Neural cell (in vitro differentiated cells): Measurements from ENCODE around the gene PIGC. TPM values are rescaled to one million over a fixed set of nuclear protein-coding genes. Genes with fewer than 3 reads are reported as not detected.

Experiments
- H2AFZ ChIP-seq: fragments of 200-600, 300-800 bp; sonication (generic), shearing (Covaris generic); 2 replicates; pipeline ENCODE4 v1.6.0; 2014; ENCODE audit warnings: low read depth, mild to moderate bottlenecking, antibody characterized with exemption, low read length, moderate library complexity
- H3F3A ChIP-seq: fragments of 200-600 bp; shearing (Covaris generic); 2 replicates; pipeline ENCODE4 v1.6.1; 2016; ENCODE audit warnings: mild to moderate bottlenecking, moderate library complexity, mixed read lengths, antibody characterized with exemption, low read length; ENCODE audit not compliant: insufficient read depth, poor library complexity, severe bottlenecking
- H3K27ac ChIP-seq: fragments of 200-600, 300-800 bp; sonication (generic), shearing (Covaris generic); 2 replicates; pipeline ENCODE4 v1.5.1; 2014; ENCODE audit warnings: mild to moderate bottlenecking, low read length, moderate library complexity
- H3K27me3 ChIP-seq: fragments of 300-800, 200-600 bp; sonication (generic), shearing (Covaris generic); 2 replicates; pipeline ENCODE4 v1.6.0; 2014; ENCODE audit warnings: mild to moderate bottlenecking, low read depth, low read length, moderate library complexity; ENCODE audit not compliant: insufficient read depth
- H3K36me3 ChIP-seq: fragments of 300-800, 200-600 bp; sonication (generic), shearing (Covaris generic); 2 replicates; pipeline ENCODE4 v1.5.1; 2014; ENCODE audit warnings: mild to moderate bottlenecking, antibody characterized with exemption, low read length, moderate library complexity; ENCODE audit not compliant: insufficient read depth
- H3K4me2 ChIP-seq: fragments of 300-800, 200-600 bp; sonication (generic), shearing (Covaris generic); 2 replicates; pipeline ENCODE4 v1.6.0; 2014; ENCODE audit warnings: mild to moderate bottlenecking, low read length
- H3K4me3 ChIP-seq: fragments of 300-800, 200-600 bp; sonication (generic), shearing (Covaris generic); 2 replicates; pipeline ENCODE4 v1.5.1; 2014; ENCODE audit warnings: mild to moderate bottlenecking, low read length, moderate library complexity
- H3K79me2 ChIP-seq: fragments of 200-600 bp; shearing (Covaris generic); replicated peaks from 2 replicates; pipeline ENCODE4 v1.6.0; 2014; ENCODE audit warnings: mild to moderate bottlenecking, low read length, moderate library complexity; ENCODE audit not compliant: insufficient read depth
- H3K9ac ChIP-seq: fragments of 300-800, 200-600 bp; sonication (generic), shearing (Covaris generic); 2 replicates; pipeline ENCODE4 v1.6.1; 2016; ENCODE audit warnings: mild to moderate bottlenecking, low read length, mixed read lengths
- H3K9me2 ChIP-seq: fragments of 200-600 bp; shearing (Covaris generic); 2 replicates; pipeline ENCODE4 v1.6.1; 2016; ENCODE audit warnings: mild to moderate bottlenecking, low read length, mixed read lengths; ENCODE audit not compliant: insufficient read depth
- H3K9me3 ChIP-seq: fragments of 200-600, 300-800 bp; sonication (generic), shearing (Covaris generic); 2 replicates; pipeline ENCODE4 v1.6.1; 2016; ENCODE audit warnings: mild to moderate bottlenecking, mixed run types, low read length, moderate library complexity, mixed read lengths
- H4K20me1 ChIP-seq: fragments of 200-600 bp; shearing (Covaris generic); 2 replicates; pipeline ENCODE4 v1.6.1; 2016; ENCODE audit warnings: mild to moderate bottlenecking, mixed run types; ENCODE audit not compliant: insufficient read depth
- CTCF ChIP-seq: fragments of 450-650 bp; IDR thresholded peaks from 2 replicates; pipeline ENCODE4 v1.5.1; 2014; ENCODE audit warnings: antibody characterized with exemption, mild to moderate bottlenecking, moderate library complexity; ENCODE audit not compliant: poor library complexity, severe bottlenecking
- EP300 ChIP-seq: fragments of 450-650 bp; conservative IDR thresholded peaks from 2 replicates; pipeline ENCODE4 v1.6.1; 2014; ENCODE audit warnings: antibody characterized with exemption, mild to moderate bottlenecking, moderate library complexity; ENCODE audit not compliant: poor library complexity, severe bottlenecking
- EZH2 ChIP-seq: fragments of 200-600, 300-800 bp; shearing (Covaris generic), sonication (generic); IDR thresholded peaks from 2 replicates; pipeline ENCODE4 v1.6.1; 2014; ENCODE audit warnings: antibody characterized with exemption, low read length, borderline replicate concordance, mild to moderate bottlenecking; ENCODE audit not compliant: insufficient read depth, poor library complexity, severe bottlenecking
- MXI1 ChIP-seq: fragments of 450-650 bp; conservative IDR thresholded peaks from 2 replicates; pipeline ENCODE4 v1.6.1; 2014; ENCODE audit warnings: antibody characterized with exemption, mild to moderate bottlenecking; ENCODE audit not compliant: poor library complexity, severe bottlenecking
- POLR2AphosphoS5 ChIP-seq: IDR thresholded peaks from 2 replicates; pipeline ENCODE4 v1.6.1; 2012
- RAD21 ChIP-seq: fragments of 450-650 bp; conservative IDR thresholded peaks from 2 replicates; pipeline ENCODE4 v1.6.1; 2014; ENCODE audit warnings: antibody characterized with exemption, mild to moderate bottlenecking, moderate library complexity
- REST ChIP-seq: IDR thresholded peaks from 2 replicates; pipeline ENCODE4 v1.6.1; 2012; ENCODE audit warnings: borderline replicate concordance
- SMC3 ChIP-seq: fragments of 450-650 bp; conservative IDR thresholded peaks from 2 replicates; pipeline ENCODE4 v1.6.1; 2014; ENCODE audit warnings: antibody characterized with exemption, mild to moderate bottlenecking, moderate library complexity; ENCODE audit not compliant: poor library complexity
- TAF1 ChIP-seq: IDR thresholded peaks from 2 replicates; pipeline ENCODE4 v1.6.1; 2012; ENCODE audit warnings: low read depth
- polyA plus RNA-seq: library from polyadenylated mRNA; depleted of rRNA; stranded (reverse); fragments of >200 nt; gene quantifications from 2 replicates; pipeline ENCODE4 v1.2.3, GENCODE V29; 2014

Gene PIGC
- polyA plus RNA-seq, 1 donor from 2014 or later, result 69.3 TPM

- H3K36me3 ChIP-seq, result no peaks in the 10 kb centered on the region
- no peaks in the 10 kb centered on the region for H3K27me3 ChIP-seq
- TF ChIP-seq POLR2AphosphoS5 (no peak), EZH2 (no peak), SMC3 (no peak), CTCF (no peak), MXI1 (no peak), REST (no peak), TAF1 (no peak)
- no peak overlapping the region for H3K9ac ChIP-seq
- H3K9me2 ChIP-seq, result no peaks in the 10 kb centered on the region
- no peaks in the 10 kb centered on the region for H3K9me3 ChIP-seq
- H3K4me3 ChIP-seq, result no peak overlapping the region
- H4K20me1 ChIP-seq, result no peaks in the 10 kb centered on the region
- no peak overlapping the region for H3K27ac ChIP-seq
- H3K4me2 ChIP-seq, result no peak overlapping the region
- no peaks in the 10 kb centered on the region for H3K79me2 ChIP-seq
- H2AFZ ChIP-seq, result no peak overlapping the region
- H3F3A ChIP-seq, result no peaks in the 10 kb centered on the region
These were observed 21.7 kb upstream of the PIGC start for GRCh38 chr1:172465617-172466016.

GRCh38 chr1:172460887-172461315 lies 17.0 kb upstream of the PIGC start:
- Histone ChIP-seq H2AFZ (no peak overlapping the region), H3K79me2 (no peaks in the 10 kb centered on the region), H3K27me3 (no peaks in the 10 kb centered on the region), H3K9me2 (no peaks in the 10 kb centered on the region), H3K4me3 (no peak overlapping the region), H4K20me1 (no peaks in the 10 kb centered on the region), H3K27ac (no peak overlapping the region), H3F3A (no peaks in the 10 kb centered on the region), H3K9ac (no peak overlapping the region), H3K36me3 (no peaks in the 10 kb centered on the region), H3K4me2 (no peak overlapping the region), H3K9me3 (no peaks in the 10 kb centered on the region)
- TF ChIP-seq MXI1 (no peak), EP300 (no peak), CTCF (no peak), SMC3 (no peak), RAD21 (no peak), POLR2AphosphoS5 (no peak), EZH2 (no peak), TAF1 (no peak), REST (no peak)
